WERI-Rb-1 (cell line): ENCODE measurements around the gene ADGRF3.

Experiments used
- DNase-seq: peaks from one replicate; pipeline ENCODE4 v3.0.0-alpha.2; 2020
- H3K27ac ChIP-seq: fragments of 250-450 bp; sonication (Bioruptor Pico); 2 replicates; pipeline ENCODE4 v1.5.1; 2020; ENCODE audit warnings: mild to moderate bottlenecking, moderate library complexity
- H3K27me3 ChIP-seq: fragments of 250-450 bp; sonication (Bioruptor Pico); 2 replicates; pipeline ENCODE4 v1.5.1; 2021; ENCODE audit warnings: mild to moderate bottlenecking, low read depth, moderate library complexity; ENCODE audit not compliant: insufficient read depth, severe bottlenecking
- H3K36me3 ChIP-seq: fragments of 250-450 bp; sonication (Bioruptor Pico); 2 replicates; pipeline ENCODE4 v1.5.1; 2020; ENCODE audit warnings: mild to moderate bottlenecking, moderate library complexity
- H3K4me3 ChIP-seq: 2 replicates; pipeline ENCODE4 v1.5.1; 2011; ENCODE audit warnings: low read depth, mild to moderate bottlenecking, control low read depth, low read length
- H3K9me3 ChIP-seq: fragments of 250-450 bp; sonication (Bioruptor Pico); 2 replicates; pipeline ENCODE4 v1.5.1; 2021; ENCODE audit warnings: mild to moderate bottlenecking, moderate library complexity; ENCODE audit not compliant: severe bottlenecking
- TF ChIP-seq, protein P1 (sequence below): IDR thresholded peaks from 2 replicates; pipeline ENCODE4 v1.5.1; 2011; ENCODE audit warnings: low read depth, mild to moderate bottlenecking, control low read depth, inconsistent platforms, low read length

ADGRF3 gene

DNA sequence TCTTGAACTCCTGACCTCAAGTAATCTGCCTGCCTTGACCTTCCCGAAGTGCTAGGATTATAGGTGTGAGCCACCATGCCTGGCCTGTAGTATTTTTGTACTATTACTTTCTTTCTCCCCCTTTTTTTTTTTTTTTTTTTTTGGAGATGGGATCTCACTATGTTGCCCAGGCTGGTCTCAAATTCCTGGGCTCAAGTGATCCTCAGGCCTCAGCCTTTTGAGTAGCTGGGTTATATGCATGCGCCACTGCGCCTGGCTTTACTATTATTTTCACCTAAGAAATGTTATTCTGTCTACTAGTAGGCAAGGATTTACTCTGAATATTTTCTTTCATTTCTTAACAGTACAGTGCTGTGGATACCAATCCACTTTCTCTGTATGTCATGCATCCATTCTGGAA is 17.4 kb upstream of the ADGRF3 start:
- no peak for DNase-seq
- H3K27me3 ChIP-seq, result no peaks in the 10 kb centered on the region
- no peaks in the 10 kb centered on the region for H3K9me3 ChIP-seq
- H3K4me3 ChIP-seq, result no peak overlapping the region
- no peak overlapping the region for H3K27ac ChIP-seq
- TF ChIP-seq, protein P1, sequence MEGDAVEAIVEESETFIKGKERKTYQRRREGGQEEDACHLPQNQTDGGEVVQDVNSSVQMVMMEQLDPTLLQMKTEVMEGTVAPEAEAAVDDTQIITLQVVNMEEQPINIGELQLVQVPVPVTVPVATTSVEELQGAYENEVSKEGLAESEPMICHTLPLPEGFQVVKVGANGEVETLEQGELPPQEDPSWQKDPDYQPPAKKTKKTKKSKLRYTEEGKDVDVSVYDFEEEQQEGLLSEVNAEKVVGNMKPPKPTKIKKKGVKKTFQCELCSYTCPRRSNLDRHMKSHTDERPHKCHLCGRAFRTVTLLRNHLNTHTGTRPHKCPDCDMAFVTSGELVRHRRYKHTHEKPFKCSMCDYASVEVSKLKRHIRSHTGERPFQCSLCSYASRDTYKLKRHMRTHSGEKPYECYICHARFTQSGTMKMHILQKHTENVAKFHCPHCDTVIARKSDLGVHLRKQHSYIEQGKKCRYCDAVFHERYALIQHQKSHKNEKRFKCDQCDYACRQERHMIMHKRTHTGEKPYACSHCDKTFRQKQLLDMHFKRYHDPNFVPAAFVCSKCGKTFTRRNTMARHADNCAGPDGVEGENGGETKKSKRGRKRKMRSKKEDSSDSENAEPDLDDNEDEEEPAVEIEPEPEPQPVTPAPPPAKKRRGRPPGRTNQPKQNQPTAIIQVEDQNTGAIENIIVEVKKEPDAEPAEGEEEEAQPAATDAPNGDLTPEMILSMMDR, result no peak
- peaks cover 29% of the 10 kb centered on the region for H3K36me3 ChIP-seq

- Histone ChIP-seq H3K27ac (no peak overlapping the region), H3K4me3 (no peak overlapping the region), H3K27me3 (no peaks in the 10 kb centered on the region), H3K9me3 (no peaks in the 10 kb centered on the region), H3K36me3 (peaks cover 29% of the 10 kb centered on the region)
- DNase-seq, result no peak
- TF ChIP-seq, protein P1, result no peak
Measured at GRCh38 chr2:26363323-26363722, 16.7 kb upstream of the ADGRF3 start.

- Histone ChIP-seq H3K4me3 (no peak overlapping the region), H3K27me3 (no peaks in the 10 kb centered on the region), H3K27ac (no peak overlapping the region), H3K36me3 (peaks cover 12% of the 10 kb centered on the region; the same call in 1 of the 2 replicates), H3K9me3 (no peaks in the 10 kb centered on the region)
- no peak for DNase-seq
- TF ChIP-seq, protein P1, result no peak
Measured at GRCh38 chr2:26359886-26360473, 13.4 kb upstream of the ADGRF3 start.

GRCh38 chr2:26356771-26357170 is 10.2 kb upstream of the ADGRF3 start:
- no peak overlapping the region for H3K27ac ChIP-seq
- H3K36me3 ChIP-seq, result peaks cover 14% of the 10 kb centered on the region
- TF ChIP-seq, protein P1, result no peak
- no peaks in the 10 kb centered on the region for H3K27me3 ChIP-seq
- no peak for DNase-seq
- no peaks in the 10 kb centered on the region for H3K9me3 ChIP-seq
- H3K4me3 ChIP-seq, result no peak overlapping the region

- H3K9me3 ChIP-seq, result no peaks in the 10 kb centered on the region
- no peaks in the 10 kb centered on the region for H3K27me3 ChIP-seq
- no peak overlapping the region for H3K4me3 ChIP-seq
- peaks cover 13% of the 10 kb centered on the region for H3K36me3 ChIP-seq
- no peak for DNase-seq
- TF ChIP-seq, protein P1, result no peak
- H3K27ac ChIP-seq, result no peak overlapping the region
Measured at GRCh38 chr2:26356111-26356510, 9.5 kb upstream of the ADGRF3 start.
